T-helper 2 cell treated with Interferon-gamma antibody and Interleukin-4, amounts not matched to agents 100 ng/mL and 5 ng/mL, for 36 hours (primary cell): ENCODE results near the gene VPS52. TPM values are rescaled to one million over a fixed set of nuclear protein-coding genes. Genes with fewer than 3 reads are reported as not detected.
"Not testable (repeated sequence)": the region's sequence is repeated elsewhere in the genome, so short reads cannot be mapped to it uniquely, and the experiment has no call there.

Source experiments
- intact Hi-C: fragments of 100-400 bp; cut with micrococcal nuclease; formaldehyde crosslinking; loops from one replicate; pipeline ENCODE4 v1.15.1; 2023
- total RNA-seq: library from RNA; stranded (reverse); gene quantifications from 2 replicates; pipeline ENCODE4 v1.2.3, GENCODE V29; 2022

The VPS52 gene
- total RNA-seq, 1 donor from 2014 or later, result 68.3 TPM

DNA sequence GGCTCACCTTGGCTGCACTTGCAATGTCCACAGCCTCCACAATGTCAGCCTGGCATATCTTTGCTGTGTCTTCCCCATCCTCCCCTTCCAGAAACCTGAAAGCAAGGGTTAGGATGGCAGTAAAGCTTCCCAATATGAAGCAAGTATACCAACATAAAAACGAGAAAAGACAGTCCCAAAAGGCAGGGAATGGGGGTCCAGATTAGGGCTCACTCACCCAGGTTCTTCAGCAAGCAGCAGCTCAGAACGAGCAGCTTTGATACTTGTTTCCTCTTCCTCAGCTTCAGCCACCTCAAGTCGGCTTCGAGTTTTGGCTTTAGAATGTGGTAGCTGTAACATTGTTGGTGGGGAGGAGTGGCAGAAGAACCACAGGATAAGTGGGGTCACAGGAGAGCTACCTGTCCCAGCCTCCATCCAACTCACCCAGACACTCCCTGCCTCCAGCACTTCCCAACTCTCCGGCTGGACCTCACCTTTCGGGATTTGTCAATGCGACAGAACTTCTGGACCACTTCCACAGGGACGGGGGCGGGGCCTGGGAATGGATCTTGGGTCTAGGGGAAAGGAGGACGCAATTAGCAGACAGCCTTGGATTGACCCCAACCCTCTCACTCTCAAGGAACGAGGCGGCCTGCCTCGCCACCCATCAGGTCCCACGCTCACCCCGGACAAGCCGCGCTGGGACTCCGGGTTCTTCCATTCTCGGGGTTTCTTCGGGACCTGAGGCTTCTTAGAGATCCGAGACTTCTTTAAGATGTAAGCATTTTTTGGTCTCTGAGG is 16.7 kb upstream of the VPS52 start:
- intact Hi-C loops, result no loop called here

- intact Hi-C loops, result no loop called here
These were observed 15.6 kb upstream of the VPS52 start for GRCh38 chr6:33286946-33287914.

GRCh38 chr6:33285214-33285613 is 13.5 kb upstream of the VPS52 start:
- intact Hi-C loops, result not testable (repeated sequence)

DNA sequence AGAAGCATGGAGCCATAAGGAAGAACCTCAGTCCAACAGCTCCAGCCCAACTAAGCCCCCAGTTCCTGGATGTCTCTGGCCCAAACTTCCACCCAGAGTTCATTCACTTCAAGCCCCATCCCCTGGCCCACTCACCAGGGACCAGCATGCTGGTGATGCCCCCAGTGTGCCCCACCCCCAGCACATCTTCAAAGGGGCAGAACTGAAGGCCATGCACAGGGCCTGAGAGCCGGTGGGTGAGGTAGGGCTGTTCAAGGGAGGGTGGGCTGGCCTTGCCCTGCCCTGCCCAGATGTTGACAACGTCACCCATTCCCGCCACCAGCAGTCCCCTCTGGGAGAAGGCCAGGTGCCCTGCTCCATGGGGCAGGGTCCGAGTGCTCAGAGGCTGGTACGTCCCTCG is 8.9 kb upstream of the VPS52 start:
- intact Hi-C loops, result no loop called here

- intact Hi-C loops, result no loop called here
These were observed 8.4 kb upstream of the VPS52 start for GRCh38 chr6:33279971-33280511.

DNA sequence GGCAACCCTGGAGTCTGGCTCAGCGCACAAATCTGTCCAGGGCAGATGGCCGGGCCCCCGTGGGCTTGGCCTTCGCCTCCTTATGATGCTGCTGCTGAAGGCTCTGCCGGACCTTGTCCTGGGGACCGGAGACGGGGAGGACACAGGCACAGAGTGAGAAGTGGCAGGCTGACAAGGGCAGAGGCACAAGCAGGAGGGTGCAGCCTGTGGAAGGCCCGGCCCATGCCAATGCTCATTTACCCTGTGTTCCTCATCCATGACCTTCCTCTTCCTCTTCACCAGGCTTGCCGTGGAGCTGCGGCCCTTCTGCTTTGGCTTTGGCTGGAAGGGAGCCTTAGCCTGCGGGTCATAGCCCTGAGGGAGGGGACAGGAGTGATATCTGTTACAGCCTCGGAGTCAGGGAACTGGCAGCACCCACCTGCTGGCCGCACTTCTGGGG is 7.6 kb upstream of the VPS52 start:
- intact Hi-C loops, result no loop called here

DNA sequence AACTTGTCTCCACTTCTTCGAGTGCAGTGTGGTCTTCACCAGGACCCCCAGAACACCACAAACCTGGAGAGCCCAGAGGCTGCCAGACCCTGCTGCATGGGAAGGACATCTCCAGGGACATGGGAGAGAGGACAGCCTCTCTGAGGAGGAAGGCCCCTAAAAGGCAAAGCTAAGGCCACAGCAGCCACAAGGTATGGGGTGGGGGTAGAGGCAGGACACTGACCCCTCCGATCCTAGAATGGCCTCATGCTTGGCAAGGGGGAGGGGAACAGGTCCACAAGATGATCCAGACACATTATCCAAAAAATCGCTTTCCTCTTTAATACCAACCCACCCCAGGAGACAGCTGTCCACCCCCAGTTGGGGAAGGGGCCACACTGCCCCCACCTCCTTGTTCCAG is 7.1 kb upstream of the VPS52 start:
- intact Hi-C loops, result no loop called here

DNA sequence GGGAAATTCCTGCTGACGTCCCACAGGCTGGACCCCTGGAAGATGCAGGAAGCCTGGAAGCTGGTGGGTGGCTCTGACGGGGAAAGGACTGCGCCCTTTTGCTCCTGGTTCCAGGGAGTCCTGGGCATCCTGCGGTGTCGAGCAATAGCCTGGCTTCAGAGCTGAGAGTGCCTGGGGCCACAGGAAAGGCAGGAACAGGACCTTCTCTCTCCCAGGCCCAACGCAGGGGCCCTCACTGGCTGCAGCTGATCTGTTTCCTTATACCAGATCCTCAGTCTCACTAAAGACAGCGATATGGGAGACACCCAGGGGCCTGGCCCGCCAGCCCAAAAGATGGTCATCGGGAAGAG is 6.7 kb upstream of the VPS52 start:
- intact Hi-C loops, result no loop called here

DNA sequence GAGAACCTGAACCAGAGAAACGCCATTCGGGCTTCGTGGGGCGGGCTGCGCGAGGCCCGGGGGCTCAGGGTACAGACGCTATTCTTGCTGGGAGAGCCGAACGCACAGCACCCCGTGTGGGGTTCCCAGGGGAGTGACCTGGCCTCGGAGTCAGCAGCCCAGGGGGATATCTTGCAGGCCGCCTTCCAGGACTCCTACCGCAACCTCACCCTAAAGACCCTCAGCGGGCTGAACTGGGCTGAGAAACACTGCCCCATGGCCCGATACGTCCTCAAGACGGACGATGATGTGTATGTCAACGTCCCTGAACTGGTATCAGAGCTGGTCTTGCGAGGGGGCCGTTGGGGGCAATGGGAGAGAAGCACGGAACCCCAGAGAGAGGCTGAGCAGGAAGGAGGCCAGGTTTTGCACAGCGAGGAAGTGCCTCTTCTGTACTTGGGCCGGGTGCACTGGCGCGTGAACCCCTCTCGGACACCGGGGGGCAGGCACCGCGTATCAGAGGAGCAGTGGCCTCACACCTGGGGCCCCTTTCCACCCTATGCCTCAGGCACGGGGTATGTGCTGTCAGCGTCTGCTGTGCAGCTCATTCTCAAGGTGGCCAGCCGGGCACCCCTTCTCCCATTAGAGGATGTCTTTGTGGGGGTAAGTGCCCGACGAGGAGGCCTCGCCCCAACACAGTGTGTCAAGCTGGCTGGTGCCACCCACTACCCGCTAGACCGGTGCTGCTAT is 6.2 kb upstream of the VPS52 start:
- intact Hi-C loops, result loop anchor here (1.0 to 2.0 kb wide), 4 partner anchors 11 to 113 kb away; partner anchors contain the start of genes KIFC1, PFDN6 and WDR46

- intact Hi-C loops, result loop anchor here (1.0 to 2.0 kb wide), 4 partner anchors 12 to 114 kb away; partner anchors contain the start of genes KIFC1, PFDN6 and WDR46
These were observed 5.4 kb upstream of the VPS52 start, which contains the start of gene B3GALT4 for GRCh38 chr6:33276864-33277662. Gene B3GALT4 (plus strand): TSS chr6:33277123. CDS start chr6:33277420, 297 bp downstream.

- intact Hi-C loops, result loop anchor here (2.0 kb wide), 1 partner anchor 68 kb away; no protein-coding TSS in a partner anchor
These were observed 4.8 kb upstream of the VPS52 start for GRCh38 chr6:33276581-33276863.

- intact Hi-C loops, result loop anchor here (2.0 kb wide), 1 partner anchor 69 kb away; no protein-coding TSS in a partner anchor
These were observed 4.3 kb upstream of the VPS52 start for GRCh38 chr6:33275795-33276580.

DNA sequence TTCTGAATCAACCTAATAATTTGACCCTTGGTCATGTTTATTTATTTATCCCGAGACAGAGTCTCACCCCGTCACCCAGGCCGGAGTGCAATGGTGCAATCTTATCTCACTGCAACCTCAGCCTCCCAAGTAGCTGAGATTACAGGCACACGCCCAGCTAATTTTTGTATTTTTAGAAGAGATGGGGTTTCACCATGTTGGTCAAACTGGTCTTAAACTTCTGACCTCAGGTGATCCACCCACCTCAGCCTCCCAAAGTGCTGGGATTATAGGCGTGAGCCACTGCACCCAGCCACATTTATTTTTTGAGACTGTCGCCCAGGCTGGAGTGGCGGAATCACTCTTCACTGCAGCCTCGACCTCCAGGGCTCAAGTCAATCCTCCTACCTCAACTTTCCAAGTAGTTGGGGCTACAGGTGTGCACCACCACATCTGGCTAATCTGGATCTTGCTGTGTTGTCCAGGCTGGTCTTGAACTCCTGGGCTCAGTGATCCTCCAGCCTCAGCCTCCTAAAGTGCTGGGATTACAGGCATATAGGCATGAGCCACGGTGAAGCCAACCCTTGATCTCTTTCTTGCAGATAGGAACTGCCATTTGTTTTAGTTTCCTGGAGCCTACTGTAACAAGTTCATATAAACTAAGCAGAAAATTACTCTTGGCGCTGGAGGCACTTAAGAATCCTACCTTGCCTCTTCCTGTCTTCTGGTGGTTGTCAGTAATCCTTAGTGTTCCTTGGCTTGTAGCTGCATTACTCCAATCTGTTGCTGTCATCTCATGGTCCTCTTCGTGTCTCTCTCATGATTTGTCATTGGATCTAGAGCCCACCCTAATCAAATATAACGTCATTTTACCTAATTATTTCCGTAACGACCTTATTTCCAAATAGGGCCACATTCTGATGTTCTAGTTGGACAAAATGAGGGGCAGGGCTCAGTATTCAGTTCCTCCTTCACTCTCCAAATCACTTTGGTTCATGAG is 2.5 kb upstream of the VPS52 start:
- intact Hi-C loops, result loop anchor here (5.0 kb wide), 1 partner anchor 138 kb away; the partner anchor contains the start of gene PHF1

- intact Hi-C loops, result loop anchor here (5.0 kb wide), 1 partner anchor 139 kb away; the partner anchor contains the start of gene PHF1
These were observed 1.6 kb upstream of the VPS52 start for GRCh38 chr6:33273129-33273923.

DNA sequence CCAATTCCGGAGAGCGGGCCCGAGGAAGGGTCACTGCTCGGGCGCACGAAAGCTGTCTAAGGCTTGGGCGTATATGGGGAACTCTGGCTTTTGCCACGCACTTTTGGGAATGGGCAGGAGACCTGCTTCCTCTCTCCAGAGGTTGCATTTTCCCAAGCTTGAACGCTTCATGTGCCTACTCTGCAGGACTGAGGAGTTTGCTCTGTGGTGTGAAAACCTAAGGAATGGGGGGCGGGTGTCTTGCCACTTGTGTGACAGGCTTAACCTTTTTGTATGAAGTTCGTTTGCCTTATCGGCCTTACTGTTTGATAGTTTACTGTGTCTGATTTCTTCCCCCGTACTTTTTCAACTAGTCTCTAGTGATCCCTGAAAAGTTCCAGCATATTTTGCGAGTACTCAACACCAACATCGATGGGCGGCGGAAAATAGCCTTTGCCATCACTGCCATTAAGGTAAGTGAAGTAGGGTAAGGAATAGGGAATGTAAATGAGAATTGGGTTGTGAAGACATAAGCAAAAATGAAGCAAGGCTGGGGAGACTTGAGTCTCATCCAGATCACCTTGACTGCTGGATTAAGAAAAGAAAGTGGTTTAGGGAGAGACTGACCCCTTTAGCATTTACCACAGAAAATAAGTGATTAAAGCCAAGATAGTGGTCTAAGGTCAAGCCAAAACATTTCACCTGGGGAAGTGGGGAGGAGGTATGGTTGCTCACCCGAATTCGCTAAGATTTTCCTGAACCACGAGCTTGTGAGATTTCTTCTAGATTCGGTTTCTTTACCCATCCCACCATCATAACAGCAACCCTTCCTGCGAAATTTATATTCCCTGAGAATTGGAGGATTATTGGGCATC is 826 bp upstream of the VPS52 start:
- intact Hi-C loops, result loop anchor here (1.0 to 5.0 kb wide), 2 partner anchors 17 to 140 kb away; partner anchors contain the start of genes PFDN6, PHF1 and WDR46

GRCh38 chr6:33271117-33271467 is 584 bp downstream of the VPS52 start:
- intact Hi-C loops, result loop anchor here (1.0 to 5.0 kb wide), 5 partner anchors 22 to 141 kb away; partner anchors contain the start of genes PHF1, RXRB and SLC39A7
